PC-9 (cell line): ENCODE data around the gene SPACDR.

ENCODE experiments used
- EZH2 ChIP-seq: fragments of 200-600 bp; sonication (generic); IDR thresholded peaks from 2 replicates; pipeline ENCODE4 v1.8.0; 2017; ENCODE audit warnings: antibody characterized with exemption, low read depth
- TF ChIP-seq, protein P1 (sequence below): fragments of 200-600 bp; sonication (generic); conservative IDR thresholded peaks from 2 replicates; pipeline ENCODE4 v1.6.1; 2017; ENCODE audit warnings: mixed run types, antibody characterized with exemption, mild to moderate bottlenecking, moderate library complexity

DNA sequence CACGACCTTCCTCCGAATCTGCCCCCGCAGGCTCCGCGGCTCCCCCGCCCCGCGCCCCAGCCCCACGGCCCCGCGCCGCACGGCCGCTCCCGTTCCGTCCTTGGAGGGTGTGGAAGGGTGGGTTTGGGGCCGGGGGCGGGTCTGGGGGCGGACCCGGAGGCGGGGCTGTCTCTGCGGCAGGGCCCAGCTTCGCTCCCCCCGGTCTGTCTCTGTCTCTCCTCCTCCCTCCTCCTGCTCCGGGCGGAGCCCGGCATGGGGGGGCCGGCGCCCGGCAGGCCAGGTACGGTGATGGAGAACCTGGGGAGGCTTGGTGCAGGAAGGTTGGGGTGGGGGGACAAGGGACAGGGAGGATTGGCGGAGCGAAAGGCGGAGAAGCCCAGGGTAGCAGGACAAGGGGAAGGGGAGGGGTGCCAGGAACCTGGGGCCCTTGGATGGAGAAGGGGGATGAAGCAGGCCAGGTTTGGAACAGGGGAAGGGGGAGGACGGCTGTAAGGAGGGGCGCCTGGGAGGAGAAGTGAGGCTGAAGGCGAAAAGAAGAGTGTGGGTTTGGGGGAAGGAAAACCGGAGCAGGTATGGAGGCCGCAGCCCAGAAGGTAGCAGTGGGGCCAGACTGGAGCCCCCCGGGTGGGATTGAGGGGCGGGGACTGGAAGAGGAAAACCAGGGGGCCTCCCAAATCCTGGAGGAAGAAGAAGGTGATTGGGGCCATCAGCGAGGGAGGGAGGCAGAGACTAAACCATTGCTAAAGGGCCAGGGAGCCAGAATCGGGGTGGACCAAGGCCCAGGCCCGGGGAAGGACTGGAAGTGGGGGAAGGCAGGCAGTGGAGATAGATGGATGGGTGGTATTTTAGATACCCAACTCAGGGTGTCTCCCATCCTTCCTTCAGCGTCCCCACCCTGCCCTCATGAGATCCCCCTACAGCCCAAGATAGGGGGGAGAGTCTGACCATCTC is 19.9 kb upstream of the SPACDR start, which contains the start of gene NYAP1:
- TF ChIP-seq EZH2: no peak
- TF ChIP-seq, protein P1, sequence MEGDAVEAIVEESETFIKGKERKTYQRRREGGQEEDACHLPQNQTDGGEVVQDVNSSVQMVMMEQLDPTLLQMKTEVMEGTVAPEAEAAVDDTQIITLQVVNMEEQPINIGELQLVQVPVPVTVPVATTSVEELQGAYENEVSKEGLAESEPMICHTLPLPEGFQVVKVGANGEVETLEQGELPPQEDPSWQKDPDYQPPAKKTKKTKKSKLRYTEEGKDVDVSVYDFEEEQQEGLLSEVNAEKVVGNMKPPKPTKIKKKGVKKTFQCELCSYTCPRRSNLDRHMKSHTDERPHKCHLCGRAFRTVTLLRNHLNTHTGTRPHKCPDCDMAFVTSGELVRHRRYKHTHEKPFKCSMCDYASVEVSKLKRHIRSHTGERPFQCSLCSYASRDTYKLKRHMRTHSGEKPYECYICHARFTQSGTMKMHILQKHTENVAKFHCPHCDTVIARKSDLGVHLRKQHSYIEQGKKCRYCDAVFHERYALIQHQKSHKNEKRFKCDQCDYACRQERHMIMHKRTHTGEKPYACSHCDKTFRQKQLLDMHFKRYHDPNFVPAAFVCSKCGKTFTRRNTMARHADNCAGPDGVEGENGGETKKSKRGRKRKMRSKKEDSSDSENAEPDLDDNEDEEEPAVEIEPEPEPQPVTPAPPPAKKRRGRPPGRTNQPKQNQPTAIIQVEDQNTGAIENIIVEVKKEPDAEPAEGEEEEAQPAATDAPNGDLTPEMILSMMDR: no peak
